HG02943 (cell line): ENCODE measurements around the gene MAPRE3.

Experiments
- ATAC-seq: cut with Tn5 transposase; IDR thresholded peaks from one replicate; pipeline ENCODE4 v1.9.1; 2021; ENCODE audit warnings: mild to moderate bottlenecking, low read depth, moderate library complexity; ENCODE audit not compliant: unreplicated experiment

The MAPRE3 gene

GRCh38 chr2:27029051-27029450, 58.6 kb downstream of the MAPRE3 start:
- no peak for ATAC-seq

GRCh38 chr2:27032495-27033252, 62.2 kb downstream of the MAPRE3 start, which contains the start of gene TMEM214:
TMEM214 (plus strand) TSS chr2:27032965; CDS start chr2:27033016, 51 bp downstream.
- peak; percentile 95 for ATAC-seq

GRCh38 chr2:27033253-27033852, 62.9 kb downstream of the MAPRE3 start:
- ATAC-seq: no peak

- ATAC-seq: no peak
Measured at GRCh38 chr2:27038012-27038411, 67.6 kb downstream of the MAPRE3 start.

GRCh38 chr2:27038631-27039339, 68.3 kb downstream of the MAPRE3 start:
- ATAC-seq: no peak

- ATAC-seq: no peak
Measured at GRCh38 chr2:27039426-27039825, 69.0 kb downstream of the MAPRE3 start.

GRCh38 chr2:27039871-27040270, 69.4 kb downstream of the MAPRE3 start:
- no peak for ATAC-seq

- no peak for ATAC-seq
Measured at GRCh38 chr2:27040282-27040681, 69.8 kb downstream of the MAPRE3 start.

GRCh38 chr2:27041752-27042151, 71.3 kb downstream of the MAPRE3 start:
- no peak for ATAC-seq

GRCh38 chr2:27042159-27042661, 71.8 kb downstream of the MAPRE3 start:
- ATAC-seq: no peak

- ATAC-seq: no peak
Measured at GRCh38 chr2:27042985-27043634, 72.7 kb downstream of the MAPRE3 start.

- ATAC-seq: peak; percentile 14
Measured at GRCh38 chr2:27049422-27050280, 79.2 kb downstream of the MAPRE3 start.

GRCh38 chr2:27050281-27050995, 80.0 kb downstream of the MAPRE3 start:
- peak; percentile 50 for ATAC-seq

- ATAC-seq: peak; percentile 65
Measured at GRCh38 chr2:27050996-27051901, 80.8 kb downstream of the MAPRE3 start, which contains the start of gene AGBL5. AGBL5 (plus strand) TSS chr2:27051668; CDS start chr2:27052959, 1,291 bp downstream.

GRCh38 chr2:27051902-27052645, 81.6 kb downstream of the MAPRE3 start:
- no peak for ATAC-seq

GRCh38 chr2:27053321-27053720, 82.9 kb downstream of the MAPRE3 start:
- no peak for ATAC-seq

GRCh38 chr2:27053776-27054175, 83.3 kb downstream of the MAPRE3 start:
- ATAC-seq: no peak
